OCI-LY3 (cell line): ENCODE results near the gene SH2D1A.

Experiments used
- H2AFZ ChIP-seq: fragments of 200-600, 300-600 bp; shearing (Covaris generic); 2 replicates; pipeline ENCODE4 v1.6.0; 2014; ENCODE audit warnings: antibody characterized with exemption, low read depth, low read length
- H3K27ac ChIP-seq: fragments of 200-600, 300-600 bp; sonication (generic); 2 replicates; pipeline ENCODE4 v1.5.1; 2014; ENCODE audit warnings: mild to moderate bottlenecking, low read length, moderate library complexity, mixed read lengths
- H3K27me3 ChIP-seq: fragments of 200-600, 300-600 bp; sonication (generic); 2 replicates; pipeline ENCODE4 v1.6.1; 2014; ENCODE audit warnings: low read depth, low read length, mixed read lengths
- H3K36me3 ChIP-seq: fragments of 200-600, 300-600 bp; sonication (generic); replicated peaks from 2 replicates; pipeline ENCODE3; 2014; ENCODE audit warnings: low read depth, low read length, mixed read lengths
- H3K4me1 ChIP-seq: fragments of 300-600, 200-600 bp; sonication (generic); 2 replicates; pipeline ENCODE4 v1.6.1; 2014; ENCODE audit warnings: low read length, mixed read lengths
- H3K4me2 ChIP-seq: fragments of 200-600, 300-600 bp; sonication (generic); 2 replicates; pipeline ENCODE4 v1.6.1; 2014; ENCODE audit warnings: low read length, mixed read lengths
- H3K4me3 ChIP-seq: fragments of 300-600, 200-600 bp; sonication (generic); 2 replicates; pipeline ENCODE4 v1.5.1; 2014; ENCODE audit warnings: antibody characterized with exemption, mild to moderate bottlenecking, low read length, moderate library complexity
- H3K79me2 ChIP-seq: fragments of 300-600, 200-600 bp; shearing (Covaris generic); 2 replicates; pipeline ENCODE4 v1.6.1; 2014; ENCODE audit warnings: mild to moderate bottlenecking, low read length, mixed read lengths
- H3K9ac ChIP-seq: fragments of 300-600, 200-600 bp; shearing (Covaris generic); 2 replicates; pipeline ENCODE4 v1.6.0; 2014; ENCODE audit warnings: mild to moderate bottlenecking, low read length, moderate library complexity
- H3K9me3 ChIP-seq: fragments of 200-600, 300-600 bp; shearing (Covaris generic); 2 replicates; pipeline ENCODE4 v1.6.1; 2014; ENCODE audit warnings: low read length, mixed read lengths; ENCODE audit not compliant: insufficient read depth
- H4K20me1 ChIP-seq: fragments of 200-600, 300-600 bp; sonication (generic); 2 replicates; pipeline ENCODE4 v1.6.1; 2016; ENCODE audit warnings: low read length, mixed read lengths; ENCODE audit not compliant: insufficient read depth
- CTCF ChIP-seq: fragments of 200-600, 300-600 bp; sonication (generic); IDR thresholded peaks from 2 replicates; pipeline ENCODE4 v1.5.1; 2014; ENCODE audit warnings: antibody characterized with exemption, low read length, low read depth
- EZH2phosphoT487 ChIP-seq: fragments of 200-600 bp; shearing (Covaris generic); IDR thresholded peaks from 2 replicates; pipeline ENCODE4 v1.6.1; 2018; ENCODE audit warnings: antibody characterized with exemption, mixed run types, low read depth

Gene SH2D1A

GRCh38 chrX:124354648-124355047, 8.3 kb downstream of the SH2D1A start:
- no peak overlapping the region for H3K9ac ChIP-seq
- no peaks in the 10 kb centered on the region for H3K9me3 ChIP-seq
- TF ChIP-seq CTCF (no peak), EZH2phosphoT487 (no peak)
- no peaks in the 10 kb centered on the region for H4K20me1 ChIP-seq
- no peaks in the 10 kb centered on the region for H3K27me3 ChIP-seq
- H3K36me3 ChIP-seq, result no peaks in the 10 kb centered on the region
- H3K4me2 ChIP-seq, result no peak overlapping the region
- no peaks in the 10 kb centered on the region for H3K79me2 ChIP-seq
- no peak overlapping the region for H3K4me3 ChIP-seq
- H2AFZ ChIP-seq, result no peak overlapping the region
- H3K4me1 ChIP-seq, result no peaks in the 10 kb centered on the region
- H3K27ac ChIP-seq, result no peak overlapping the region

- H3K27ac ChIP-seq, result no peak overlapping the region
- no peak for TF ChIP-seq CTCF
- no peaks in the 10 kb centered on the region for H3K27me3 ChIP-seq
- no peaks in the 10 kb centered on the region for H3K4me1 ChIP-seq
- no peaks in the 10 kb centered on the region for H3K36me3 ChIP-seq
- no peak overlapping the region for H3K9ac ChIP-seq
- H2AFZ ChIP-seq, result no peak overlapping the region
- H3K4me2 ChIP-seq, result no peak overlapping the region
- H4K20me1 ChIP-seq, result no peaks in the 10 kb centered on the region
- no peak overlapping the region for H3K4me3 ChIP-seq
- H3K79me2 ChIP-seq, result no peaks in the 10 kb centered on the region
- H3K9me3 ChIP-seq, result no peaks in the 10 kb centered on the region
These were observed 12.5 kb downstream of the SH2D1A start for GRCh38 chrX:124358800-124359383.

GRCh38 chrX:124362072-124362471, 15.7 kb downstream of the SH2D1A start:
- Histone ChIP-seq H3K9me3 (no peaks in the 10 kb centered on the region), H3K4me2 (no peak overlapping the region), H3K4me1 (no peaks in the 10 kb centered on the region), H3K79me2 (no peaks in the 10 kb centered on the region), H3K9ac (no peak overlapping the region), H4K20me1 (no peaks in the 10 kb centered on the region), H3K4me3 (no peak overlapping the region), H3K27me3 (no peaks in the 10 kb centered on the region), H2AFZ (no peak overlapping the region), H3K27ac (no peak overlapping the region), H3K36me3 (no peaks in the 10 kb centered on the region)
- no peak for TF ChIP-seq CTCF
- TF ChIP-seq EZH2phosphoT487, result no peak

GRCh38 chrX:124362761-124363160, 16.4 kb downstream of the SH2D1A start:
- Histone ChIP-seq H2AFZ (no peak overlapping the region), H3K36me3 (no peaks in the 10 kb centered on the region), H3K9ac (no peak overlapping the region), H3K4me3 (no peak overlapping the region), H3K9me3 (no peaks in the 10 kb centered on the region), H3K4me1 (no peaks in the 10 kb centered on the region), H4K20me1 (no peaks in the 10 kb centered on the region), H3K79me2 (no peaks in the 10 kb centered on the region), H3K4me2 (no peak overlapping the region), H3K27ac (no peak overlapping the region), H3K27me3 (no peaks in the 10 kb centered on the region)
- TF ChIP-seq EZH2phosphoT487, result no peak
- no peak for TF ChIP-seq CTCF
